Endothelial cell of umbilical vein (primary cell): ENCODE data around the gene PYM1. TPM values are rescaled to one million over a fixed set of nuclear protein-coding genes. Genes with fewer than 3 reads are reported as not detected.

Experiments
- BruUV-seq: library from RNA; stranded (reverse); fragments of 400-500 nt; replicated peaks from 2 replicates; lab custom pipeline; 2021; lab: Mats Ljungman, UMichigan
- CTCF ChIA-PET: fragments of 300-600, 350-600 bp; sonication (Branson Sonifier 250); formaldehyde crosslinking; loops from one replicate; lab custom pipeline; 2021; ENCODE audit warnings: antibody characterized with exemption, inconsistent platforms; lab: Charles Lee
- POLR2A ChIA-PET: fragments of 300-600, 350-600 bp; sonication (Branson Sonifier 250); formaldehyde crosslinking; loops from one replicate; lab custom pipeline; 2021; ENCODE audit warnings: antibody characterized with exemption, inconsistent platforms; lab: Charles Lee
- DNase-seq: peaks from one replicate; pipeline ENCODE4 v3.0.0-alpha.2; 2011; ENCODE audit warnings: low read depth, low spot score
- FAIRE-seq: peaks from 2 replicates; lab custom pipeline; 2011; peaks lifted over from hg19 to GRCh38; lab: Jason Lieb, UNC
- H2AFZ ChIP-seq: 2 replicates; pipeline ENCODE4 v1.6.0; 2012; ENCODE audit warnings: low read depth, low read length, control low read depth, inconsistent platforms
- H3K27ac ChIP-seq: 2 replicates; pipeline ENCODE4 v1.5.1; 2011; ENCODE audit warnings: low read depth, mild to moderate bottlenecking, control low read depth, low read length, moderate library complexity; ENCODE audit not compliant: insufficient read depth
- H3K27me3 ChIP-seq, 2 experiments: 2 replicates each; pipeline versions ENCODE4 v1.6.0 to v1.6.1; 2011; ENCODE audit warnings: low read length in 2 of 2, mixed read lengths in 1 of 2; ENCODE audit not compliant: control insufficient read depth in 2 of 2, insufficient read depth in 2 of 2
- H3K36me3 ChIP-seq, 2 experiments: 2 replicates in 1 of 2; 3 replicates in 1 of 2; pipeline ENCODE4 v1.5.1; 2011; ENCODE audit warnings: low read length in 2 of 2, mild to moderate bottlenecking in 1 of 2, moderate library complexity in 1 of 2; ENCODE audit not compliant: control insufficient read depth in 2 of 2, insufficient read depth in 2 of 2; ENCODE audit errors: extremely low read depth in 1 of 2
- H3K4me1 ChIP-seq: 3 replicates; pipeline ENCODE4 v1.5.1; 2011; ENCODE audit warnings: mild to moderate bottlenecking, low read length; ENCODE audit not compliant: control insufficient read depth, insufficient read depth; ENCODE audit errors: extremely low read depth
- H3K4me2 ChIP-seq: 2 replicates; pipeline ENCODE4 v1.6.1; 2011; ENCODE audit warnings: low read length, control low read depth, mixed read lengths; ENCODE audit not compliant: insufficient read depth
- H3K4me3 ChIP-seq, 3 experiments: fragments of 200-600 bp in 1 of 3; sonication (generic), shearing (Covaris generic) in 1 of 3; replicated peaks in 1 of 3; 2 replicates each; pipeline ENCODE4 v1.5.1; 2011 to 2016; ENCODE audit warnings: control low read depth in 3 of 3, low read length in 3 of 3, mild to moderate bottlenecking in 2 of 3, inconsistent platforms in 1 of 3, low read depth in 1 of 3, moderate library complexity in 1 of 3; ENCODE audit not compliant: insufficient read depth in 1 of 3
- H3K79me2 ChIP-seq: 2 replicates; pipeline ENCODE4 v1.6.0; 2012; ENCODE audit warnings: low read length, inconsistent platforms; ENCODE audit not compliant: control insufficient read depth, insufficient read depth
- H3K9ac ChIP-seq: replicated peaks from 2 replicates; pipeline ENCODE3; 2011; ENCODE audit warnings: low read length, control low read depth; ENCODE audit not compliant: insufficient read depth; ENCODE audit errors: extremely low read depth
- H3K9me1 ChIP-seq: replicated peaks from 3 replicates; pipeline ENCODE4 v1.6.0; 2011; ENCODE audit warnings: mild to moderate bottlenecking, low read length; ENCODE audit not compliant: control insufficient read depth, insufficient read depth; ENCODE audit errors: extremely low read depth
- H3K9me3 ChIP-seq: replicated peaks from 2 replicates; pipeline ENCODE4 v1.5.1; 2012; ENCODE audit warnings: low read length, inconsistent platforms; ENCODE audit not compliant: control insufficient read depth, insufficient read depth
- H4K20me1 ChIP-seq: replicated peaks from 2 replicates; pipeline ENCODE3; 2011; ENCODE audit warnings: mild to moderate bottlenecking, low read length; ENCODE audit not compliant: control insufficient read depth, insufficient read depth; ENCODE audit errors: extremely low read depth
- CTCF ChIP-seq, 2 donors: IDR thresholded peaks; 1 replicate in 1 of 2; 2 replicates in 1 of 2; pipeline ENCODE4 v1.5.1; 2011; ENCODE audit warnings: low read length in 2 of 2, mild to moderate bottlenecking in 2 of 2, moderate library complexity in 2 of 2, control low read depth in 1 of 2, inconsistent platforms in 1 of 2, low read depth in 1 of 2; ENCODE audit not compliant: insufficient read depth in 1 of 2; ENCODE audit errors: extremely low read depth in 1 of 2
- FOS ChIP-seq: IDR thresholded peaks from 2 replicates; pipeline ENCODE4 v1.6.1; 2011; ENCODE audit warnings: mild to moderate bottlenecking, low read length, moderate library complexity, borderline replicate concordance; ENCODE audit not compliant: insufficient read depth
- JUN ChIP-seq: IDR thresholded peaks from 2 replicates; pipeline ENCODE4 v1.6.1; 2011; ENCODE audit warnings: borderline replicate concordance, low read depth; ENCODE audit not compliant: insufficient read length, insufficient read depth
- MAX ChIP-seq: IDR thresholded peaks from 2 replicates; pipeline ENCODE4 v1.6.1; 2011; ENCODE audit not compliant: insufficient read depth, insufficient read length
- dilution Hi-C: fragments of 300-500 bp; cut with MboI; formaldehyde crosslinking; loops from one replicate; pipeline ENCODE4 v1.15.0; 2019; ENCODE audit warnings: low sequenced_read_pairs; ENCODE audit not compliant: extremely low pct_ligation_motif_present
- intact Hi-C: fragments of 100-400 bp; cut with micrococcal nuclease; formaldehyde crosslinking; loops from one replicate; pipeline ENCODE4 v1.10.0; 2022
- polyA plus RNA-seq, 4 experiments: library from polyadenylated mRNA; depleted of rRNA in 3 of 4; stranded (reverse) in 3 of 4; unstranded in 1 of 4; fragments of >200 nt; gene quantifications; 2 replicates each; pipeline versions ENCODE4 v1.2.1 to v1.2.3, GENCODE V29; 2011 to 2012; ENCODE audit warnings: missing spikeins in 1 of 4
- total RNA-seq: library from RNA; stranded (reverse); gene quantifications from 2 replicates; pipeline ENCODE4 v1.2.3, GENCODE V29; 2021

The PYM1 gene
- total and polyA plus RNA-seq, 2 donors (not counting 3 experiments of a cell fraction or from before 2014, with no cell fraction given): 18.7 to 23.5 TPM

- BruUV-seq: no TSS peak
- no peaks in the 10 kb centered on the region for H3K27me3 ChIP-seq
- no peaks in the 10 kb centered on the region for H3K4me1 ChIP-seq
- intact Hi-C loops: no loop called here
- dilution Hi-C loops: no loop called here
- peaks cover 3 to 22% of the 10 kb centered on the region in 2 experiments for H3K36me3 ChIP-seq
- H3K79me2 ChIP-seq: no peaks in the 10 kb centered on the region
- FAIRE-seq (peak; percentile 82), DNase-seq (peak; percentile 40)
- H3K9ac ChIP-seq: no peak overlapping the region
- H3K9me3 ChIP-seq: no peaks in the 10 kb centered on the region
- H3K9me1 ChIP-seq: no peaks in the 10 kb centered on the region
- H3K4me2 ChIP-seq: no peak overlapping the region
- no peak overlapping the region for H3K4me3 ChIP-seq
- H2AFZ ChIP-seq: no peak overlapping the region
- H4K20me1 ChIP-seq: no peaks in the 10 kb centered on the region
- POLR2A ChIA-PET: interaction anchor here (0.6 to 1.4 kb wide), 2 partner anchors 18 to 97 kb away, joined by 3 read pairs; partner anchors contain the start of gene RAB5B
- H3K27ac ChIP-seq: no peak overlapping the region
- CTCF ChIA-PET: interaction anchor here (0.6 to 3.3 kb wide), 7 partner anchors 12 to 90 kb away, joined by 3 to 11 read pairs (median 5); partner anchors contain the start of gene RAB5B
- peak; percentile 34 to 37 for TF ChIP-seq CTCF (IDR thresholded peaks at IDR 0.05; ENCODE audit: extremely low read depth in 1 of 2, insufficient read depth in 1 of 2, low read depth in 1 of 2, low read length in 2 of 2)
- peak; percentile 44 for TF ChIP-seq FOS
- peak; percentile 53 for TF ChIP-seq JUN
- TF ChIP-seq MAX: no peak
These were observed 28.3 kb upstream of the PYM1 start for GRCh38 chr12:55955800-55956508.
